GM18498 (cell line): ENCODE measurements around the gene ZYG11A.

Experiments used
- ATAC-seq: cut with Tn5 transposase; IDR thresholded peaks from one replicate; pipeline ENCODE4 v1.9.1; 2021; ENCODE audit warnings: mild to moderate bottlenecking, moderate library complexity; ENCODE audit not compliant: unreplicated experiment

ZYG11A gene

GRCh38 chr1:52916241-52916975, 73.8 kb downstream of the ZYG11A start:
- ATAC-seq = no peak

GRCh38 chr1:52917156-52917555, 74.6 kb downstream of the ZYG11A start:
- no peak for ATAC-seq

GRCh38 chr1:52917581-52917980, 75.0 kb downstream of the ZYG11A start:
- ATAC-seq = no peak

- ATAC-seq = no peak
These were observed 75.6 kb downstream of the ZYG11A start for GRCh38 chr1:52918201-52918600.

GRCh38 chr1:52919051-52919722, 76.6 kb downstream of the ZYG11A start:
- no peak for ATAC-seq

- ATAC-seq = no peak
These were observed 77.3 kb downstream of the ZYG11A start for GRCh38 chr1:52919723-52920483.

- peak; percentile 9 for ATAC-seq
These were observed 78.3 kb downstream of the ZYG11A start for GRCh38 chr1:52920791-52921291.

- ATAC-seq = no peak
These were observed 83.0 kb downstream of the ZYG11A start for GRCh38 chr1:52925571-52926005.

- ATAC-seq = peak; percentile 6
These were observed 84.3 kb downstream of the ZYG11A start for GRCh38 chr1:52926864-52927211.

GRCh38 chr1:52927212-52928014, 84.9 kb downstream of the ZYG11A start, which contains the start of gene SCP2:
Gene SCP2, plus strand, starts transcription at chr1:52927276. Its CDS starts 121 bp downstream, at chr1:52927397.
- ATAC-seq = peak; percentile 78

- no peak for ATAC-seq
These were observed 85.5 kb downstream of the ZYG11A start for GRCh38 chr1:52928015-52928404.

- ATAC-seq = no peak
These were observed 86.5 kb downstream of the ZYG11A start for GRCh38 chr1:52929019-52929418.

- no peak for ATAC-seq
These were observed 95.0 kb downstream of the ZYG11A start for GRCh38 chr1:52937433-52938182.

- ATAC-seq = no peak
These were observed 95.6 kb downstream of the ZYG11A start for GRCh38 chr1:52938183-52938451.

GRCh38 chr1:52943876-52944416, 101.4 kb downstream of the ZYG11A start:
- no peak for ATAC-seq

GRCh38 chr1:52944566-52944965, 102.0 kb downstream of the ZYG11A start:
- no peak for ATAC-seq
